Measurements from ENCODE around the gene WDR73. TPM values are rescaled to one million over a fixed set of nuclear protein-coding genes. Genes with fewer than 3 reads are reported as not detected.

The WDR73 gene
- total RNA-seq, 1 donor from 2014 or later = 15.3 TPM

GRCh38 chr15:84590406-84590805 lies 63.7 kb downstream of the WDR73 start:
- DNase-seq (ENCODE audit: extremely low read depth, low read depth, low spot score) = no peak

Other genes with a start within 250 kb of the WDR73 start
- gene ZSCAN2, start 53.3 kb downstream of the WDR73 start, total RNA-seq = 11.7 and 20.7 TPM in 2 replicates
- gene NMB, start 3.9 kb upstream of the WDR73 start, total RNA-seq = 6.1 TPM in 2 replicates
- 138 and 173 TPM in 2 replicates for gene SEC11A, start 61.9 kb upstream of the WDR73 start, total RNA-seq
- 11.5 and 16.7 TPM in 2 replicates for gene ZNF592, start 94.3 kb upstream of the WDR73 start, total RNA-seq
- gene ALPK3, start 163.1 kb upstream of the WDR73 start, total RNA-seq = 68.4 and 91.5 TPM in 2 replicates
- not detected in 2 replicates for gene SLC28A1, start 230.4 kb upstream of the WDR73 start, total RNA-seq

Measured in glomerular endothelial cell (primary cell).